Measurements from ENCODE around the gene CHRNA1. TPM values are rescaled to one million over a fixed set of nuclear protein-coding genes. Genes with fewer than 3 reads are reported as not detected.

CHRNA1 gene
- total RNA-seq, 1 experiment from 2014 or later, result not detected

- TF ChIP-seq CTCF (conservative IDR thresholded peaks at IDR 0.05), result no peak
- no peak for TF ChIP-seq EZH2 (IDR thresholded peaks at IDR 0.05; ENCODE audit: low read depth)
- intact Hi-C loops (cut with micrococcal nuclease; ENCODE audit: unreplicated experiment), result no loop called here
- POLR2A ChIA-PET (ENCODE audit: unreplicated experiment), result interaction anchor here (0.6 kb wide), 1 partner anchor 1580 kb away, joined by 7 read pairs; no protein-coding TSS in a partner anchor
Observed at GRCh38 chr2:174762464-174762863, 1.8 kb downstream of the CHRNA1 start.

GRCh38 chr2:174761837-174762236 is 2.4 kb downstream of the CHRNA1 start:
- Histone ChIP-seq H3K4me2 (no peak overlapping the region), H3K4me3 (no peak overlapping the region), H4K20me1 (ENCODE audit: insufficient read depth) (no peaks in the 10 kb centered on the region), H3K9me3 (ENCODE audit: insufficient read depth, low read depth) (no peaks in the 10 kb centered on the region), H3K27ac (no peak overlapping the region), H3K27me3 (ENCODE audit: insufficient read depth, low read depth) (no peaks in the 10 kb centered on the region), H3K4me1 (replicated peaks; ENCODE audit: insufficient read depth) (peaks cover 10% of the 10 kb centered on the region; the same call in 1 of the 2 replicates), H3K79me2 (ENCODE audit: low read depth) (no peaks in the 10 kb centered on the region), H3K9me2 (ENCODE audit: insufficient read depth) (no peaks in the 10 kb centered on the region), H2AFZ (no peak overlapping the region), H3F3A (ENCODE audit: insufficient read depth, low read depth) (no peaks in the 10 kb centered on the region), H3K36me3 (ENCODE audit: low read depth) (no peaks in the 10 kb centered on the region)
- BruUV-seq (replicated peaks), result no TSS peak
- TF ChIP-seq EZH2 (IDR thresholded peaks at IDR 0.05; ENCODE audit: low read depth) (no peak), CTCF (conservative IDR thresholded peaks at IDR 0.05) (no peak)
- ChIA-PET POLR2A (ENCODE audit: unreplicated experiment) (interaction anchor here (0.6 kb wide), 1 partner anchor 1849 kb away, joined by 7 read pairs; no protein-coding TSS in a partner anchor), CTCF (no interaction called here)
- intact Hi-C loops (cut with micrococcal nuclease; ENCODE audit: unreplicated experiment), result no loop called here
- no peak for DNase-seq

More at GRCh38 chr2:174762464-174762863, 1.8 kb downstream of the CHRNA1 start:
- H3K79me2 ChIP-seq (ENCODE audit: low read depth), result no peaks in the 10 kb centered on the region
- CTCF ChIA-PET, result interaction anchor here (1.0 kb wide), 2 partner anchors 9 to 10 kb away, joined by 3 read pairs; no protein-coding TSS in a partner anchor
- peaks cover 10% of the 10 kb centered on the region; the same call in 1 of the 2 replicates for H3K4me1 ChIP-seq (replicated peaks; ENCODE audit: insufficient read depth)
- H3K36me3 ChIP-seq (ENCODE audit: low read depth), result no peaks in the 10 kb centered on the region
- H3K27me3 ChIP-seq (ENCODE audit: insufficient read depth, low read depth), result no peaks in the 10 kb centered on the region
- DNase-seq, result no peak
- H3K9me3 ChIP-seq (ENCODE audit: insufficient read depth, low read depth), result no peaks in the 10 kb centered on the region
- no TSS peak for BruUV-seq (replicated peaks)
- no peak overlapping the region for H2AFZ ChIP-seq
- H4K20me1 ChIP-seq (ENCODE audit: insufficient read depth), result no peaks in the 10 kb centered on the region
- no peak overlapping the region for H3K4me3 ChIP-seq
- H3F3A ChIP-seq (ENCODE audit: insufficient read depth, low read depth), result no peaks in the 10 kb centered on the region
- no peaks in the 10 kb centered on the region for H3K9me2 ChIP-seq (ENCODE audit: insufficient read depth)
- no peak overlapping the region for H3K4me2 ChIP-seq
- no peak overlapping the region for H3K27ac ChIP-seq

- ChIA-PET POLR2A (ENCODE audit: unreplicated experiment) (interaction anchor here (0.6 kb wide), 1 partner anchor 1850 kb away, joined by 7 read pairs; no protein-coding TSS in a partner anchor), CTCF (interaction anchor here (0.6 kb wide), 1 partner anchor 223 kb away, joined by 10 read pairs; no protein-coding TSS in a partner anchor)
- TF ChIP-seq CTCF (conservative IDR thresholded peaks at IDR 0.05), result no peak
- Histone ChIP-seq H3K36me3 (ENCODE audit: low read depth) (no peaks in the 10 kb centered on the region), H3K27ac (no peak overlapping the region), H3K4me2 (no peak overlapping the region), H3K9me3 (ENCODE audit: insufficient read depth, low read depth) (no peaks in the 10 kb centered on the region), H3K4me3 (no peak overlapping the region), H3K79me2 (ENCODE audit: low read depth) (no peaks in the 10 kb centered on the region), H3K27me3 (ENCODE audit: insufficient read depth, low read depth) (no peaks in the 10 kb centered on the region), H3K9me2 (ENCODE audit: insufficient read depth) (no peaks in the 10 kb centered on the region), H3K4me1 (replicated peaks; ENCODE audit: insufficient read depth) (peaks cover 10% of the 10 kb centered on the region; the same call in 1 of the 2 replicates), H3F3A (ENCODE audit: insufficient read depth, low read depth) (no peaks in the 10 kb centered on the region), H2AFZ (no peak overlapping the region), H4K20me1 (ENCODE audit: insufficient read depth) (no peaks in the 10 kb centered on the region)
- BruUV-seq (replicated peaks), result no TSS peak
- intact Hi-C loops (cut with micrococcal nuclease; ENCODE audit: unreplicated experiment), result no loop called here
- DNase-seq, result no peak
Observed at GRCh38 chr2:174760845-174761473, 3.3 kb downstream of the CHRNA1 start.

All from PC-9 (cell line).